ENCODE measurements around the gene THEMIS.

THEMIS gene

DNA sequence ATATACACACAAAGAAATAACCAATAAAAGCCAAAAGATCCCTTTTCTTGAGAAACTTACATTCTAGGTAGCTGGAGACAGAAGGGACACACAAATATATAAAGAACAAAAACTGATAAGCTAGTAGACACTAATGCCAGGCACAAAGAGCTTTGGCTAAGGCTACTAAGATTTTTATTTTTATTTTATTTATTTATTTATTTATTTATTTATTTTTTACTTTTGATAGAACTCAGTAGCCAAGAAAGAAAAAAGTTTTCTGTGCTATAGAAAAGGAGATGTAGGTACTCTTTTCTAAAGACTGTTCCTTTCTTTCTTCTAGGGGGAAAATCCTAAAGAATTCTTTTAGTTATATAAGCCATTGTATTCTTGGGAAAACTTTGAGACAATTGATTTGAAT lies 34.1 kb downstream of the THEMIS start:
- no peak overlapping the region for H3K4me3 ChIP-seq (ENCODE audit: control insufficient read depth, low read depth, low read length)
- TF ChIP-seq, protein P1, sequence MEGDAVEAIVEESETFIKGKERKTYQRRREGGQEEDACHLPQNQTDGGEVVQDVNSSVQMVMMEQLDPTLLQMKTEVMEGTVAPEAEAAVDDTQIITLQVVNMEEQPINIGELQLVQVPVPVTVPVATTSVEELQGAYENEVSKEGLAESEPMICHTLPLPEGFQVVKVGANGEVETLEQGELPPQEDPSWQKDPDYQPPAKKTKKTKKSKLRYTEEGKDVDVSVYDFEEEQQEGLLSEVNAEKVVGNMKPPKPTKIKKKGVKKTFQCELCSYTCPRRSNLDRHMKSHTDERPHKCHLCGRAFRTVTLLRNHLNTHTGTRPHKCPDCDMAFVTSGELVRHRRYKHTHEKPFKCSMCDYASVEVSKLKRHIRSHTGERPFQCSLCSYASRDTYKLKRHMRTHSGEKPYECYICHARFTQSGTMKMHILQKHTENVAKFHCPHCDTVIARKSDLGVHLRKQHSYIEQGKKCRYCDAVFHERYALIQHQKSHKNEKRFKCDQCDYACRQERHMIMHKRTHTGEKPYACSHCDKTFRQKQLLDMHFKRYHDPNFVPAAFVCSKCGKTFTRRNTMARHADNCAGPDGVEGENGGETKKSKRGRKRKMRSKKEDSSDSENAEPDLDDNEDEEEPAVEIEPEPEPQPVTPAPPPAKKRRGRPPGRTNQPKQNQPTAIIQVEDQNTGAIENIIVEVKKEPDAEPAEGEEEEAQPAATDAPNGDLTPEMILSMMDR (conservative IDR thresholded peaks at IDR 0.05; ENCODE audit: control insufficient read depth, insufficient read depth, low read depth, low read length) = no peak
- no peak for DNase-seq (ENCODE audit: low read depth)

DNA sequence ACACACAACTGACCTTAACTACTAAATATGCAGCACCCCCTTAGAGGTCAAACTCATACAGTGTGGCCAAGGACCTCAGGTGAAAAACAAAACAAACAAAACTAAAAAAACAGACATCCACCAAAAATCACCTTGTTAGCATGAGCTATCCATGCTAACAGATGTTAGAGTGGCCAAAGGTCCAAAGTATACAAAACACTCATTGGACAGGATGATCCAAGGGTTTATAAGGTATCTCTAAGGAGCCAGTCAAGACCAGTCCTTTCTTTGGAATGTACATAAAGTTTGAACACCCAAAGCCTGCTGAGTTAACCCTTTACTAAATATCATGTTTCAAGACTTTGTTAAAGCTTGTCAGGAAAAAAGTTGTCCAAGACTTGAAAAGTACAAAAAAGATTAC lies 35.8 kb downstream of the THEMIS start:
- TF ChIP-seq, protein P1 (conservative IDR thresholded peaks at IDR 0.05; ENCODE audit: control insufficient read depth, insufficient read depth, low read depth, low read length) = no peak
- no peak overlapping the region for H3K4me3 ChIP-seq (ENCODE audit: control insufficient read depth, low read depth, low read length)
- no peak for DNase-seq (ENCODE audit: low read depth)

DNA sequence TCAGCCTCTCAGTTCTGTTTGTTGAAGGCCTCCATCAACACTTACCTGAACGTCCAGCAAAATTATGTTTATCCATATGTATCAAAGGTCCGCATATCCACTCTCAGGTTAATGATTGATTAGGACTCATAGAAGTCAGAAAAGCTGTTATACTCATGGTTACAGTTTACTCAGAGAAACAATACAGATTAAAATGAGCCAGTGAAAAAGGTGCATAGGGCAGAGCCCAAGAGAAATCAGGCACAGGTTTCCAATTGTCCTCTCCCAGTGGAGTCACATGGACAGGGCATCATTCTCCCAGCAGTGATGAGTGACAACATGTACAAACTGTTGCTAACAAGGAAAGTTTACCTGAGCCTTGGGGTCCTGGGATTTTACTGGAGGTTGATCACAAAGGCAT lies 36.2 kb downstream of the THEMIS start:
- TF ChIP-seq, protein P1 (conservative IDR thresholded peaks at IDR 0.05; ENCODE audit: control insufficient read depth, insufficient read depth, low read depth, low read length) = no peak
- no peak for DNase-seq (ENCODE audit: low read depth)

DNA sequence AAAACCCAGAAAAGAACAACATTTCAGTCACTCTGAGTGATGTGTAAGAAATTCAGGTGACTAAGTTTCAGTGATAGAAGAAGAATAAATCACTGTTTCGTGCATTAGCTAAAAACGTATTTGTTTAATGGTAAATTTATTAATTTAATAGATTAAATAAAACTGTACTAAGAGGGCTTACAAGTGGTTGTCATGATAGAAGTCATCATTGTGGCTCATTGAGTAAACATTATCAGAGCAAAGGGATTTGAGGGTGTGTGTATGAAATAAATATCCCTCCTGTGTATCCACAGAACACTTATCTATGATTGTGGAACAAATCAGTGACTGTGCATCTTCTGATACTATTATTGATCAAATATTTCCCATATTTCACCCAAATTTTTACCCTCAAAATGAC lies 40.1 kb downstream of the THEMIS start:
- no peak overlapping the region for H3K4me3 ChIP-seq (ENCODE audit: control insufficient read depth, low read depth, low read length)
- no peak for DNase-seq (ENCODE audit: low read depth)
- TF ChIP-seq, protein P1 (conservative IDR thresholded peaks at IDR 0.05; ENCODE audit: control insufficient read depth, insufficient read depth, low read depth, low read length) = no peak

More for the DNA sequence above, 36.2 kb downstream of the THEMIS start:
- no peak overlapping the region for H3K4me3 ChIP-seq (ENCODE audit: control insufficient read depth, low read depth, low read length)

DNA sequence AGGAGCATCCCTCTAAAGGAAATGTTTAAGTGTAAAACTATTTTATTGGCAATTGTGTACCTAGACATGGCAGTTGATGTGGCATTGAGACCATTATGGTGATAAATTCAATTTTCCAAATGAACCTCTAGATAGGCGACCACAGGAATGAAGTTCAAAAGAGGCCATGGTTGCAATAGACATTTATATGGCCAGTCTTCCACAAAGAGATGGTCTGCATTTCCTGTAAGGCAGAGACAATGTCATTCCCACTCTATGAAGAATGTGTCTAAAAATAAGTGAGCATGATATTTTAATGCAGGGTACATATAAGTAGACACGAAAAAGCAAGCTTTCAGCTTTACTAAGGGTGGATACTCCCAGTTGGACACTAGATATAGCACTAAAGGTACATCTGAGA lies 40.9 kb downstream of the THEMIS start:
- H3K4me3 ChIP-seq (ENCODE audit: control insufficient read depth, low read depth, low read length) = no peak overlapping the region
- TF ChIP-seq, protein P1 (conservative IDR thresholded peaks at IDR 0.05; ENCODE audit: control insufficient read depth, insufficient read depth, low read depth, low read length) = no peak
- DNase-seq (ENCODE audit: low read depth) = no peak

DNA sequence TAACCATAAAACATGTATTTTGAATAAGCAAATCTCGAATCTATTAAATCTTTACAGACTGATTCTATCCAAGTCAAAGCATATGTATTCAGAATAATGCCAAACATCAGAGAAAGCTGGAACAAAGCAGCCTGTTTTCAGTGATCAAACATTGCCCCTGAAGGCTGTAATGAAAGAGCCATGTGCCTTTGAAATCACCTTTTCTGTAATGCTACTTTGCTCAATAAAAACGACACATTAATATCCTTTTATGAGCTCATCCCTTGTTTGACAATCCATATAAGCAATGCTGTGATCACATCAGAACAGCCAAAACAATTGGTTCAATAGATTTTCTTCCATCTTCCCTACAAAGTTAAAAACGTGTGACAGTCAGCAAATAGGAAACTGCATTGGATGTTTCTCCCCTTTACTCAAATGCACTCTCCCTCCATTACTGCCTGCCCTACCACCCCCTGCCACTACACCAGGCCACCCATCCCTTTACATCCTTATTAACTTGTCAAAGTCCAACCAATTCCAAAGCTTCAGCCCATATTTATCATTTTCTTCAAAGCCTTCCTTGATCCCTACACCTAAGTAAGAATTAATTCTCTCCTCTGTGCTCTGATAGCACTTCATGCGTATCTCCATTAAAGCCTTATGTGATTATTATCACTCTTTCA lies 42.0 kb downstream of the THEMIS start:
- DNase-seq (ENCODE audit: low read depth) = no peak
- H3K4me3 ChIP-seq (ENCODE audit: control insufficient read depth, low read depth, low read length) = no peak overlapping the region
- TF ChIP-seq, protein P1 (conservative IDR thresholded peaks at IDR 0.05; ENCODE audit: control insufficient read depth, insufficient read depth, low read depth, low read length) = no peak
